Endothelial cell of umbilical vein (primary cell): ENCODE measurements around the gene PAXX.

Experiments
- CTCF ChIP-seq, 2 donors: IDR thresholded peaks; 1 replicate in 1 of 2; 2 replicates in 1 of 2; pipeline ENCODE4 v1.5.1; 2011; ENCODE audit warnings: low read length in 2 of 2, mild to moderate bottlenecking in 2 of 2, moderate library complexity in 2 of 2, control low read depth in 1 of 2, inconsistent platforms in 1 of 2, low read depth in 1 of 2; ENCODE audit not compliant: insufficient read depth in 1 of 2; ENCODE audit errors: extremely low read depth in 1 of 2
- EZH2 ChIP-seq: IDR thresholded peaks from 2 replicates; pipeline ENCODE4 v1.6.1; 2012; ENCODE audit warnings: borderline replicate concordance, low read depth, mild to moderate bottlenecking, moderate library complexity, low read length, inconsistent platforms; ENCODE audit not compliant: severe bottlenecking
- MAX ChIP-seq: IDR thresholded peaks from 2 replicates; pipeline ENCODE4 v1.6.1; 2011; ENCODE audit not compliant: insufficient read depth, insufficient read length
- POLR2A ChIP-seq: IDR thresholded peaks from 2 replicates; pipeline ENCODE4 v1.6.1; 2012; ENCODE audit warnings: low read depth, mild to moderate bottlenecking, control low read depth, low read length

- no peak for TF ChIP-seq CTCF (IDR thresholded peaks at IDR 0.05; ENCODE audit: extremely low read depth in 1 of 2, insufficient read depth in 1 of 2, low read depth in 1 of 2, low read length in 2 of 2)
- TF ChIP-seq MAX, result no peak
- no peak for TF ChIP-seq EZH2
- no peak for TF ChIP-seq POLR2A
Measured at GRCh38 chr9:137021979-137022661, 29.9 kb downstream of the PAXX start.
